ENCODE measurements around the gene ONECUT1. TPM values are rescaled to one million over a fixed set of nuclear protein-coding genes. Genes with fewer than 3 reads are reported as not detected.

The ONECUT1 gene
- polyA plus RNA-seq, 5 donors: not detected

DNA sequence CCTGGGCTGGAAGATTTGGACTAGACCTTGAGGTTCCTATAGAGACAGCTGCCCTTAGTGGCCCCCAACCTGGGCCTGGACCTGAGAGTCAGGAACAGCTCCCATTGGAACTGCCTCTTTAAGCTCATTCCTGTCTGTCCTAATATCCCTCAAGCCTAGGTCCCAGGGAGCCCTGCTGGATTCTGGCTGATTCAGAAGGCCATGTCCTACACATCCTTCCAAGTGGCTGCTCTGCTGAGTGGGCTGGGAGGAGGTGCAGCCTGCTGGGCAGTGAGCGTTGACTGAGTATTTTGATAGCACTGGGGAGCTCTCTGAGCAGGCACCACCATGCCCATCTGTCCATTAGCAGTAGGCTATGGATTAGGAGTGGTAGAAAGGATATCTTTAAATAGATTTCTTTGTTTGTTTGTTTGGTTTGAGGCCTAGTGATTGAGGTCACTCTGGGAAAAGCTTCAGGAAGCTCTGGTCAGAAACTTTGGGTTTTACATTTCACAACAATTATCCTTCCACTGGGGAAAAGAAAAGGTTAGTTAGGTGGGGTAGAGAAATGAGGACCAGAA lies 56.4 kb downstream of the ONECUT1 start:
- DNase-seq: no peak

DNA sequence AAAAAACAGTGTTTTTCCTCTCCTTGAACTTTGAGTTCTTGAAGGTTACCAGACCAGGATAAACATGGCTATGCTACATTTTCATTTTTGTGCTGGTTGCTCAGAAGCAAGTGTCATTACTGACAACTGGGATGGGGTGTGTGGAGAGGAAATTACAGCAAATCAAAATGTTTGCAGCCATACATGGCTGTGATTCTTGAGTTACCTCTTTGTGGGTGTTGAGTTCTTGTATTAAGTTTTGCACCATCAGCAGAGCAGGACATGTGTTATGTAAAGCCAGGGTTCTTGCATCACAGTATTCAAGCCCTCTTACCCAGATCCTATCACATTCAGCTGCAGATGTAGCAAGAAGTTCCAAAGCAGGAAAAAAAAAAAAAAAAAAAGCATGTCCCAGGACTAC lies 57.0 kb downstream of the ONECUT1 start:
- DNase-seq: no peak

DNA sequence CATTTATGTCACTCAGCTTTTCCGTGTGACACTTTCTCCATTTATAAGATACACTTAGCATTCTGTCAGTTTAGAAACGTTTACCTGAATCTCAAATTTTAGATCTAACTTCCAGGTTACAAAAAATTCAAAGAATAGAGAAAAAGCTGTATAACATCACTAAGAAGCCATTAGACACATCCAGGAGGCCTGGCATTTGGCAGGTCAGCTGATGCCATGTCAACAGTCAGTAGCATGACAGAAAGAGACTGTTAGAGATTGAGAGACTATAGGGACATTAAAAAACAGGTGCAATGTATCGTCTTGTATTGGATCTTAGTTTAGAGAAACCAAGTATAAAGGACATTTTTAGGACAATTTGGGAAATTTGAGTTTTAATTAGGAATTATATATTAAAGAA lies 57.6 kb downstream of the ONECUT1 start:
- DNase-seq: no peak

DNA sequence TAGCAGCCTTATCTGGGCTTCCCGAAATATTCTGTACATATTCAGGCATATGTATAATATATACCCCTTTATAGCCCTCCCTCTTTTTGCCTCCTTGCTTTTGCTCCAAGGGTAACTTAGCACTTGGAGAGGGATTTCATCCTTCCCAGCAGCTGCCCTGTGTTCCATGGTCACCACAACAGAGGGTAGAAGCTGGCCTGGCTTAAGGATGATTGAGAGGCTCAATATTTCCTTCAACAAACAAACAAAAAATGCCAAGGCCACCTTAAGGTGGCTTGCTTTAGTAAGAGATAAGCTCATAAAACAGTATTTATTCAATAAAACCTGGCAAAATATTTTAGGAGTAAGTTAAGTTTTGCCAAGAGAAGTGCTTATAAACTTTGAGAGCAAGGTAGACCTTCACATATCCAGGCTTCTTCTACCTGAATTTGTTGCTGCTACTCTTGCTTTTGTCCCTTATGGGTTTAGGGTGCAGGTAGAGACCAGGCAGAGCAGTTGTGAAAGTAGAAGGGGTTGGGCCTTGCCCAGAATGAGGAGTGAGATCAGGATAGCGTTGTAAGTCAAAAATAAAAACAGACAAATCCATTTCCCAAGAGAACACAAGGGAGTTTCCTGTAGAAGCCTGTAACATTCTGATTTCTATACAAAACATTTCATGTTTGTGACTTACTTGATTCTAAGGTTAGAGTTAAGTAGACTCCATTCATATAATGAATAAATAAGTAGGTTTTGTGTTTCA lies 58.2 kb downstream of the ONECUT1 start:
- DNase-seq: no peak

DNA sequence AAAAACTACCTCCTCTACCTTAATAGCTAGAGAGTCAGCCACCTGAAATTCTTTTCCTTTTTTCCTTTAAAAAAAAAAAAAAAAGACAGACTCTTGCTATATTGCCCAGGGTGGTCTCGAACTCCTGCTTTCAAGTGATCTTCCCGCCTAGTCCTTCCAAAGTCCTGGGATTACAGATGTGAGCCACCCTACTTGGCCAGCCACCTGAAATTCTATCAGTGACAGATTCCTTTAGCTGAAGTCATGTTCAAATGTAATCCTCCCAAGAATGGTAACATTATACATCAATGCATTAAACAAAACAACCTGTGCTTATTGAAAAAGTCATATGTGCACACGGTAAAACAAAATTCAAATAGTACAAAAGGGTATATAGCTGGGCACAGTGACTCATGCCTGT lies 59.1 kb downstream of the ONECUT1 start:
- DNase-seq: no peak

DNA sequence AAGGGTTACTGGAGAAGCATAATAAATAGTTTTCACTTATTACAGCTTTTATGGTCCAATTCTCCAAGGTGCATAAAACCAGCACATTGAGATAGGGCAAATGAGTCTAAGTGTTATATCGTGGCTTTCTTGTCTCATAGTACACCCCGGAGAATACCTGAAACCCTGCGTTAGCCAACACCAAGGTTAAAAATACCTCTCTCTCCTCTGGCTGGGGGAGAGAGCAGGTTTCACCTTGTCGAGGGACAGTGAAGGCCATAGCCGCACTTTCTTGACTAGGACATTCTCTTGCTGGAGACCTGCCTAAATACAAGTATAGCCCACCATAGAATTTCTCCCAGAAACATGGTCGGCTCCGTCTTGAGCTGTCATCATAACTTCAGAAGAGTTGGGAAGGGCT lies 59.5 kb downstream of the ONECUT1 start:
- no peak for DNase-seq

DNA sequence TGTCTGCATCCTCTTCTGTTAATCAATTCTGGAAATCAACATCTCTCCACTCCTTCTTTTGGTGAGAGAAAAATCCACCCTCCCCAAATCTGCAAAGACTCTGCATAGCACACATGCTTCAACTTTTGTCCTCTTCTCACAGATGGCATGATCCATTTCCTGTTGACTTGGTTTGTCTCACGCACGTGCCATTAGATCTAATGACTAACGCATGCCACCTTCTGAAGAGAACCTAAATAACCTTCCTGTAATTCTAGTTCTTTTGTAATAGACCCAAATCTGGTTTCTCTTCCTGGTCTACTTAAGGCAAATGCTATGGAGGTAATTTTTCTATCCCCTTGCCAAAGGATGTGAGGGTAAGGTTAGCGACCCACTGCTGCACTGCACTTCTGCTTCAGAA lies 60.0 kb downstream of the ONECUT1 start:
- no peak for DNase-seq

DNA sequence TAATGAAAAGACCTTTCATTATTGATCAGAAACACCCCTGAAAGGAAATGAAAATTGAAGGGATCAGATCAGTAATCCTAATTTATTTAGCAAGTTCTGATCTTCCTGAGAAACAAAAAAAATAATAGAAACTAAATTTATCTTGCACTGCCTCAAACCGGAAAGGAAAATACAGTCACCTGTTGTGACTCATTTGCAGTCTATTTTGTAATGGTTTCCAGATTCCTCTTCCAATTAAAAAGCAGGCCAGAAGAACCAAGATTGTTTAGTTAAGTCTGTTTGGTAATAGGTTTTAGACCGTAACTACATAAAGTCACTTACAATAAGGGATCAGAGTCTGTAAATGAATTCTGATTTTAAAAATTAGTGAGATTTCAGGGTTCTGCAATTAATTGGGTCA lies 61.2 kb downstream of the ONECUT1 start:
- no peak for DNase-seq

DNA sequence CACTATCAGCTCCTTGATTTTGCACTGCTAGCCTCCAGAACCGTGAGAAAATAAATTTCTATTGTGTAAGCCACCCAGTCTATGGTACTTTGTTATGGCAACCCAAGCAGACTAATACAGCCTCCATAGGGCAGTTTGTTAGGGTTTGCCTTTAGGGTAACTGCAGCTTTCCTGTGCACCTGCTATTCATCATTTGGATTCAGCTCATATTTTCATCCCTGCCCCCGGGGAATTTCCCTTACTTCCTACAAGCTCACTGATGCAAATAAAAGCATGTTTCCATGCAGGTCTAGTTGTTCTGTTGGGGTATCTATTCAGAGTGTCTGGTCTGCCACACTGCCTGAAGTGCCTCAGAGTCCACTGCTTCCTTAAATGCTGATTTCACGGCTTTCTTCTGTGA lies 62.3 kb downstream of the ONECUT1 start:
- no peak for DNase-seq

DNA sequence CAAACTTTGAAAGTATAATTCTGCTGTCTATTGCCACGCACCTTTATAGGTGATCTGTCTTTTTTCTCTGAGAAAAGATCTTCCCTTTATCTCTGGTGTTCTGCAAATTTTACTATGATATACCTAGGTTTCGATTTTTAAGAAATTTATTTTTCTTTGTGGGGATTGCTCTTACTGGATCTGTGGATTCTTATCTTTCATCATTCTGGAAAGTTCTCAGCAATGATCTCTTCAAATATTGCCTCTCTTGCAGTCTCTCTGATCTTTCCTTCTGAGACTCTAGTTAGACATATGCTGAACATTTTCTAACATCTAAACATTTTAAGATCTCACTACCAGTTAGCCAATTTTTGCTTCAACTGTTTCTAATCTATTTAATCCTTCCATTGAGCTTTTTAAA lies 63.9 kb downstream of the ONECUT1 start:
- no peak for DNase-seq

DNA sequence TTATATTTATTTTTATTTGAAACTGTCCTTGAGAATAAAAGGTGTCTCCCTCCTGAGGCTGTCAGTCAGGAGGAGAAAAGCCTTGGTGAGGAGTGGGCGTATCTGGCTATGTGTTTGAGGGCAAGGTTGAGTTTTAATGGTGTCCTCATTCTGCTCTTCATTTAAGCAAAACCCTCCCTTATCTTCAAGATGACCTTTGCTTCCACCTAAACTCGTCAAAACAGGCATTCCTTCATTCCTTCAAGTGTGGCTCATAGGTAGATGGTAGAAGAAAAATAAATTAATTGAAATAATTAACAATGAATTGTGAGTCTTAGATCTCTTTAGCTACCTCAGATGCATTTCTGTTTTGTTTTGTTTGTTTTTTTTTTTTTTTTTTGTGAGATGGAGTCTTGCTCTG lies 71.6 kb downstream of the ONECUT1 start:
- DNase-seq: no peak

DNA sequence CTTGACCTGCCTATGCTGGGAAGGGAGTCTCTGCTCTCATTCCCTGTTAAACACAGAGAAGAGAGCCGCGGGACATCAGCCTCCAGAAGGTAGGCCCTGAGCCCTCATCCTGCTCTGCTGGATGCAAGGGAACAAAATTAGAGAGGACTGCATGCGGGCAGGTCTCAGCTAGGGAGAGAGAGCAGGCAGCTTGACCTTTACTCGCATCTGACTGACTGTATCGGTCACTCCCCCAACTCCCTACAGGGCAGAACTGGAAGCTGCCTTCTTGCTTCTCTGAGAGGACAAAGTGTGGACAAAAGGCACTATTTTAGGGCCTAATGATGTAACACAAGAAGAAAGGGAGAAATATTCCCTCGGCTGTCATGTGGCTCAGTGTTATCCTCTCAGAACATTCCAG lies 72.2 kb downstream of the ONECUT1 start:
- DNase-seq: no peak

DNA sequence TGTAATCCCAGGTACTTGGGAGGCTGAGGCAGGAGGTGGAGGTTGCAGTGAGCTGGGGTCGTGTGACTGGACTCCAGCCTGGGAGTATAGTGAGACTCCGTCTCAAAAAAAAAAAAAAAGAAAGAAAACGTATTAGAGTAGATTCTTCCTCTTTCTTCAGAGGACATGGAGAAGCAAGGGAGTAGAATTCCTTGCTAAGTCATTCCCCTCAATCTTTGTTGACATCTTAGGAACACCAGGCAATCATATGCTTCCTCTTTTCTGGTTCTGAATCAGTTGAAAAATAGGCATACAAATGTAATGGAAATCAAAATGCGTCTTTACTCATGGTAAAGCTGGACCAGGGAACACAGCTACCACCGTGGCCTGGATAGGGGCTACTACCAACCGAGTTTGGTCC lies 72.7 kb downstream of the ONECUT1 start:
- no peak for DNase-seq

DNA sequence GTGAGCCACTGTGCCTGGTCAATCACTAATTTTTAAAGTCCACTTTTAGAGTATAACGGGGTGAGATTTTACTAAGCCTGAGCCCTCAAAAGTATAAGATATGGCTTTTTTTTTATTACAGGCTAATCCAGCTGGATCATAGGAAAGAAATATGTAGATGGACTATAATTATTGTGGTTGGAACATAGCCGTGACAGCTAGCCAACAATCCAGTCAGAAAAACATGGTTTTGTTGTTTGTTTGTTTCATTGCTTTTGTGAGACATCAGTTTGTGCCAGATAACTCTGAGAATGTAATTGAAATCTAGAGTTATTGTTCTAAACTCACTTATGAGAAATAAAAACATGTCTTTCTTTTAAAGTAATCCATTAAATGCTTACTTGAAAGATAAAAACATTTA lies 73.6 kb downstream of the ONECUT1 start:
- peak; percentile 19 to 37 for DNase-seq

DNA sequence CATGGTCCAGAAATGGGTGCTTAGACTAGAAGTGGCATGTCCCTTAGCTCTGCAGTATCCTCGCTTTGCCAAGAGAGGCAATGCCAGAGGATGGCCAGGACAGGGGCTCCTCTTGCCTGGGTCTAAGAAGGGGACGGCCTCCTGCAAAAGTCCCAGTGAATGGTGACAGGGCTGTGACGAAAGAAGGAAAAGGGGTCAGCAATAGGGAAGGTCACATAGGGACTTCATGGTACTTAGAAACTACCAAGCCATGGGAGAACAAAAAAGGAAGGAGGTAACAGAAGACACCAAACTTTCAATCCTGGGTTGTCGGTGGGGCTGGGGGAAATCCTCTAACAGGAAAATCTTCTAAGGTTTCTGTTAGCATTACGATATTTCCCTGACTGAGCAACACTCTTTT lies 74.7 kb downstream of the ONECUT1 start:
- no peak for DNase-seq

DNA sequence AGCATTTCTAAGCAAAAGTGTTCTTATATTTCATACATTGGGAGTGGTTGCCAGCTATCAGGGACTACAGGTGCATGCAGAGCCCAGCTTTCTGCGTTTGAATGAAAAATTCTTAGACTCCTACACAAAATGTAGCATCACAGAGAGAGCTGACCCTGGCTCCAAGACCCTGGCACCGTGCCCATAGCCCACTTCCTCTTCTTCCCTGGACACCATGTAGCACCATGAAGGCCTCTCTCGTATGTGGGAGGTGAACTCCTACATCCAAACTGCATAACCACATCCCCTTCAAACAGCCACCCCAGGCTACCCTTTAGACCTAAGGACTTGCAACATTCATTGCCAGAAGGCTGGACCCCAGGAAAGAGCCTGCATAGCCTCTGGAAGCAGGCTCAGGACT lies 75.2 kb downstream of the ONECUT1 start:
- no peak for DNase-seq

DNA sequence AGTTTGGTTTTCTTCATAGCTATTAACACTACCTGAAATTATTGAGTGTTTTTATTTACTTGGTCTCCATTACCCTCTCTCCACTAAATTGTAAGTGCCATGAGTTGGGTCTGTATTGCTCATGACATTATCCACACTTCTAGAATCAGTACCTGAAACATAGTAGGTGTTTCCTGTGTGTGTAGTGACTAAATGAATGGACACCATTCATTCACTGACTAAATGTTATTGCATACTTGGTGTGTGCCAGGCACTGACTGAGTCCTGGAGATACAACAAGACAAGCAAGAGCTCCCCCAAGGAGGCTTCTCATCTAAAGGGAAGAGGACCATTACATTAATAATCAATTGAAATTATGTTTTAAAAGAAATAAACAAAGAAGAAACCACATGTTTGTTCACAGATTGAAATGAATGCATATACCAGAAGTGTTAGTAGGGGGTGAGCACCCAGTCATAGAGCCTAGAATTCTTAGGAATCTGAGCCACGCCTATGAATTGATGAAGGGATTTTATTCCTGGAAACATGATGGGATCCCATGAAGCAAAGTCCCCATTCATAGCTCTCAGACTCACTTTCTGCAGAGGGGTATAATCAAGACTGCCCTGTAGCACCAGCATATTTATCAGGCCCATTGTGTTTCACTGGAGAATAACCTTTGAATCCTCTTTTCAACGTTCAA lies 79.3 kb downstream of the ONECUT1 start:
- DNase-seq: no peak

DNA sequence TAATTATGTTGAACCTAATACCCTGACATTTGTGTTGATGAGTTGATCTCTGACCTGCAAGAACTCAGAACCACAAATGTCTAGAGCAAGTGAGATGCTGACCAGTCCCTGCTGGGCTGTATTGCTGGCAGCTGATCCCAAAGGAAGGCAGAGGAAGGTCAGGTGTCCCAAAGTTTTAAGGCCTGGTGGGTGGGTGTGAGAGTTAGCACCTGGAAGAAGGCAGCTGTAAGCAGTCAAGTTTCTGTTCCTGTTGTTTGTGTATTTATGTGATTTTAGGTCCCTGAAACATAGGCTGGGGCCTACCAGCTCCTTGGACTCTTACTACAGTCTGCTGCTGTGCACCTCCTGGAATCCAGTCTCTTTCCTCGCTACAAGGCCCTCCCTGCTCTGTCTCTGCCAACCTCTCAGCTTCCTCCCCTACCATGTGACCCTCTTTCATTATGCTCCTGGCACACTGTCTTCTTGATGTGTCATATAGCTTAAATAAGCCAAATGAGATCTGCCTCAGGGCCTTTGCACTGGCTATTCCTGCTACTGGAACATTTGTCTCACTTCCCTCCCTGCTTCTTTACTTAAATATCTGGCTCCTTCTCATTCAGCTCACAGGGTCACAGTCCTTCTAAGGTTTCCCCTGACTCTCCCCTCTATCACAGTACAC lies 80.0 kb downstream of the ONECUT1 start:
- no peak for DNase-seq

DNA sequence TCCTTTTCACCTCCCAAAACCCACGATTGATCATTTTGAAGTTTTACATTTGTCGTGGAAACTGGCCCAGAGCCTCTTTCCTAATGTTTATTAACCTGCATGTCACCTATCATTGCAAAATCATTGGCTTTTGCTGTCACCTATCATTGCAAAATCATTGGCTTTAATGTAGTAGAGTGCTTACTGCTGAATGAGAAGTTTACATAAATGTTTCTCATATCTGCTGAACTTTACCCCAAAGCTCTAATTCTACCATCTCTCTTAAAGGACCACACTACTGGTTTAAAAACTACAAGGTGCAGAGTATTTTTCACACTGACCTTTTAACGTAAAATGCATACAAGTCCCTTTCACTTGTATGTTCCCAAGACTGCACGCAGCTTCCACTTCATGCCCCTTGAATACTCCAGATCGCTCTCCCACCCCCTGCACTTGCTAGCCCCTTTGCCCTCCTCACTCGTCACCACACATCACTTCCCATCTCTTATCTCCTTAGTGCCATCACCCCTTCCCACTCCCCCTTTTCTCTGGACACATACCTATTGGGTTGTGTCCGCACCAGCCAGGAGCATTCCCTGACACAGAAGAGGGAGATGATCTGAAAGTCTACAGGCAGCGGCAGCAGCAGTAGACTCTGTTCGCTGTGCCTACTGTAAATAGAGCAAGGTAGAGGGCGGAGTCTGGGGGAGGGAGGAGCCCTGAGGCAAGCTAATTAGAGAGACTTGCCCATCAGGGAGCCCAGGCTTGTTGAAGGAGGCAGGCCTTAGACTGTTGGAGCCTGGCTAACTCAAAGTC lies 80.8 kb downstream of the ONECUT1 start:
- no peak for DNase-seq
